ENCODE data around the gene AGBL1.

Gene AGBL1

DNA sequence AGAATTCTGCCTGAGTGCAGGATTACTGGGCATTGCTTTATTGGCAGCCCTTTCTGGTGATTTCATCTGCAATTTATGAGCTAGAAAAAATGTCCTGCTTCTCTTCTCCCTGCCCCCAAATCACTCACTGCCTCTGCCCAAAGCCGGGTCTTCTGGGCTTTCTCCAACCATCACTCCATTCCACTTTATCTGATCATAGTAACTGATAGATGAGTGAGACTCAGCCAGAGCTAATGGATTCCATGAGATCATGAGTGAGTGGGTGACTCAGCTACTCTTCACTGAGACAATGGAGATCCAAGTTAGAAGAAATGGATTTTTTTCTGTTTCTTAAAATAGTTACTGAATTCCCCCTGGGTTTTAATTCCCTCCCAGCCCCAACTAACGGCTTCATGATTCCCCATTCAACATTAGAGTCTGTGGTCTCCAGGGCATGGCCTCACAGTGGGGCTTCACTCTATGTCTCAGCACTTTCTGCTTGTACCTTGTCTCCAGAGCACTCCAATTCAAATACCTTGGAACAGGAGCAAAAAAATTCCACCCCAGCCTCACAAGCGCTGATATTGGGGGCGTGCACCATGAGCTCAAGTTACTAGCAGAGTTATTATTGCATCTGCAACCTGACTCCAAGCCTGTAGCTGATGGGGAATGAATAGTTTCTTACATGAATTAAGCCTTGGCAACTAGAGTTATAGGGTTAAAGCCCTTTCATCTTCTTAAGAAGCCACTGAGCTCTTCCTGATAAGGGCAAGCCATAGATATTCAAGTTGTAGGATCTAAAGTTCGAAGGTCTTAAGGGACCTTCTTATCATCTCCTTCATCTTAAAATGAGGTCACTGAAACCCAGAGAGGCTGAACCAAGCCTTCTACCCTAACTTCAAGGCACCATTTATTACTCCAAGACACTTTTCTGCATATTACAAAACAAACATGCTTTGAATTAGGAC lies 85.9 kb downstream of the AGBL1 start:
- no peak for DNase-seq

- DNase-seq = no peak
Observed at GRCh38 chr15:86167841-86168240, 88.2 kb downstream of the AGBL1 start.

- no peak for DNase-seq
Observed at GRCh38 chr15:86178845-86179244, 99.2 kb downstream of the AGBL1 start.

DNA sequence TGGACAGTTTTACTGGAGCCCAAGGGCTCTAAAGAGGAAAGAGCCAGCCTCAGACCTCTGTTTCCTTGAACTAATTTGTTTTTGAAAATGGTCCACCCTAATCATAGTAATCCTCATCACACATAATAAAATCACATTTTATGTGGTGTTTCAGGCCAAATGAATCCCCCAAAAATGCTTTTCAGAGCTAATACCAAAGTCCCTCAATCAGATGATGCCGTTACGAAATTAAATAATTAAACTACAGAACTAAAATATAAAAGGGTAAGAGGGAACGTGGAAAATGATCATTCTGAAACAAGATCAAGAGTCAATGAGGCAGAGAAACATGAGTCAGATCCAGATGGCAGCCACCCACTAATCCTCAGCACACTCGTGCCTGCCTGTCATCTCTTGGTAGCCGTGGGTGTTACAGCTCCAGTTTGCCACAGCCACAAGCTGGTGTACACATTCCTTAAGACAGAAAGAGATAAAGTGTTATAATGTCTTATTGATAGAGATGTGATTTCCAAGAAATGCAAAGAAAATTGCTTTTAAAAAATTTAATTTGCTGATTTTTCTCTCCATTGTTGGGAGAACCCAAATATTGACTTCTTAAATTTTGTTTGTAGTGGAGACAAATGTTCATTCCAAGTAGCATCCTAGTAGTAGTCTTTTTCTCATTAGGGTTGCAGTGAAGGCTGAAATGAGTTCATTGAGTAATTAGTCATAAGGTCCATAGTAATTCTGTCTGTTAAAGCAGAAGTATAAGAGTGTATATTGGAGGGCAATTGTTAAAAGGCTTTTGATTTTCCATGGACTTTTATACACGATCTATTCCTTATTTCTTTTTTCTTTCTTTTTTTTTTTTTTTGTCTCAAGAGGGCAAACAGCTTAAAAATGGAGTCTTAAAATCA lies 104.2 kb downstream of the AGBL1 start:
- DNase-seq = no peak

GRCh38 chr15:86193716-86194380 lies 114.2 kb downstream of the AGBL1 start:
- no peak for DNase-seq

DNA sequence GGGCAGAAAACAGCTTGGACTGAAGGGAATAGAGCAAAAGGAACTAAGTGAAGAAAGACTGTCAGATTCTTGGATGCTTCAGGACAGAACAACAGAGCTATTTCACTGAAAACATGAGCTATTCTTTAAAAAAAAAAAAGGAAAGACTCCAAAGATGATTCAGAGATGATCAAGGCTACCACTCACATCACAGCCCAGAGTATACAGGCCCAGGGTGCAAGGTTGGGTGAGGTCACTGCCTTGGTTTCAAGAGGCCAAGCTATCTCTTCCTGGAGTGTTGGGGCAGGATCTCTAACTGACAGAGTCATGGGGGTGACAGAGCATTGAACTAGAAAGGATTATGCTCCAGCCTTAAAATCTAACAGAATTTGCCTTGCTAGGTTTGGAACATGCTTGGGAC lies 118.1 kb downstream of the AGBL1 start:
- no peak for DNase-seq

DNA sequence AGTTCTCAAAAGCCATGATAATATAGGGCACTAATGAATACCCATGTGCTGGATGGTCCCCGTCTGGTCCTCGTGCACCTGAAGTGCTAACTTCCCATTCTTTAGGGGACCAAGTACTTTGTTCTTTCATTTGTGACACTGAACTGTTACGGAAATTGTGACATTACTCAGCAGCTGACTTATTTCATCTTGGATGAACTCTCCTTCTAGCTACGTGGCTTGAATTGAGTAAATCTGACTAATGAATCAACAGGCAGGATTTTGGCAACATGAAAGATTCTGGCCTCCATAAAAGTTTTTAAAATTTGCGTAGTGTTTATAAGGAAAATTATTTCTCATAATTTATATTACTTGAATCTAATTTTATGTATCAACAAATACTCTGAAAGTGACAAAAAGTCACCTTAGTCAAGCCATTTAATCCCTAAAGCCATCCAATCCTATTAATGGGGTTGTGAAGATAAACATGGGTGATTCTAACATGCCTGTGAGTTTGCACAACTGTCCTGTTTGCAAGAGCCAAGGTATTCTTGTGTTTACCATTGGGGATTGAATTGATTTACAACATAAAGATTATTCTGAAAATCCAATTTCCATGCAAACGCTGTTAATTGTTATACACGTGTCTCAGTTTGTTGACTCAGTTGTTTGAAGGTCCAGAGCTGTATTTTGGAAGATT lies 119.9 kb downstream of the AGBL1 start:
- DNase-seq = no peak

DNA sequence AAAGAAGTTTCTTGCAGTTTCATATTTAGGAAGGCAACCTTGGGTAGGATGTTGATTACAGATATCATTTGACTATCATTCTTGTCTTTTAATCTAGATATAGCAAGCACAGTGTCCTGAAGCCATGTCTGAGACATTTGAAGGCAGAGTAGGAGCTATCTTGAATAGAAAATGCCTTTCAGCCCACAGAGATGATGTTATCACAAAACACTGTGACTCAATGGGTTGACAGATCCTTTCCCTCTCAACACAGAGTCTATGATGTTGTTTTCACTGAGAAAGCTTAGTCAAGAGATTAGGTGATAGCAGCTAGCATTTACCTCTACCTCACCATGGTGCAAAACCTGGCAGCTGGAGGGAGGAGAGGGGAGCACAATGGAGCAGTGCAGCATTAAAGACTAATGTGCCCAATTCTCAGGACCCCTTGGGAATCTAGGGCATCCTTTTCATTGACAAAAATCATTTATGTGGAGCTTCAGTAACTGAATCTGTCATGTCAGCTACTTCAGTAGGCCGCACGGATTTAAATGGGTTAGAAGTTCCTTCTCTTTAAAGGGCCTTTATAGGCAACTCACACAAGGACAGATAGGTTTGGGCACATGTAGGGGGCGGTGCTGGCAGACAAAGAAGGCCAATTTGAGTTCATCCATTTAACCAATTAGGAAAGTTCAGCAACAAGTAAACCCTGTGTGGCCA lies 121.8 kb downstream of the AGBL1 start:
- no peak for DNase-seq

DNA sequence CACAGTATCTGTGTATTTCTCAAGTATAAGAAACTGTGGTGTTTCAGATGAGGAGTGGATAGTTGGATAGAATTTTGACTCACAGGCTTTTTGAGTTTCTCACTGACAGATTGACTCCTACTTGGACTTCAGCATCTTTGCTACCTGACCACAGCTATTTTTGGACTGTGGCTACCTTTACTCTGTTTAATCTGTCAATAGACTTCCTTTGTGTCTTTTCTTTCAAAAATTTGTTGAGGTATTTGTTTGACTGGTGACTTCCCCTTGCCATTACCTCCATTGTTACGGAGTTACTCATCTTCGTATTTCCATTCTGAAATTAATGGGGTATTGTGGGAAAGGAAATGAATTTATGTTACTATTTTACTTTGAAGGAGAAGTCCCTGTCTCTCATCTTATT lies 123.8 kb downstream of the AGBL1 start:
- no peak for DNase-seq

- DNase-seq = no peak
Observed at GRCh38 chr15:86205096-86205495, 125.4 kb downstream of the AGBL1 start.

DNA sequence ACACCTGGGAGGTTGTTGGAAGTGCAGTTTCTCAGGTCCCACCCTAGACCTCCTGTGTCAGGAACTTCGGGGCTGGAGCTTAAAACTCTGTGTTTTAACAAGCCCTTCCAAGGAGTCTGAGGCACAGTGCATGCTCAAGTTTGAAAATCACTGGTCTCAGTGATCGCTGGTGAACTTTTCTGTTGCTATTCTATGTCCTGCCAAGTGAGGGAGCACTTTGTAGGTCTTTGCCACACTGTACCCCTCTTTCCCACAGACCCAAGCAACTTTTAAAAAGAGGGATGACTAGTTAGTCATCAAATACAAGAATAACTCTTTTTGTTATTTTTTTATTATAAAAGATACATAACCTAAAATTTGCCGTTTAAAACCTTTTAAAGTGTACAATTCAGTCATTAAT lies 133.7 kb downstream of the AGBL1 start:
- DNase-seq = no peak

GRCh38 chr15:86213888-86214287 lies 134.2 kb downstream of the AGBL1 start:
- DNase-seq = no peak

GRCh38 chr15:86221119-86221518 lies 141.4 kb downstream of the AGBL1 start:
- DNase-seq = no peak

DNA sequence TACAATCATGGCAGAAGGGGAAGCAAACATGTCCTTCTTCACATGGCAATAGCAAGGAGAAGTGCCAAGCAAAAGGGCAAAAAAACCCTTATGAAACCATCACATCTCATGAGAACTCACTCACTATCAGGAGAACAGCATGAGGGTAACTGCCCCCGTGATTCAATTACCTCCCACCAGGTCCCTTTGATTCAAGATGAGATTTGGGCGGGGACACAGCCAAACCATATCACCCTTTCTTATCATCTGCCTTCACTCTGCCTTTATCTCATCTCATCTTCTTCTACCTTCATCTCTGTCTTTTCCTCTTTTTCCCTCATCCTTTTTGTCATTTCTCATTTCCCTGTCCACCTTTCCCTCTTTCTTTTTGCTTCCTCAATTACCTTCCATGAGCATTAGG lies 149.6 kb downstream of the AGBL1 start:
- DNase-seq = no peak

DNA sequence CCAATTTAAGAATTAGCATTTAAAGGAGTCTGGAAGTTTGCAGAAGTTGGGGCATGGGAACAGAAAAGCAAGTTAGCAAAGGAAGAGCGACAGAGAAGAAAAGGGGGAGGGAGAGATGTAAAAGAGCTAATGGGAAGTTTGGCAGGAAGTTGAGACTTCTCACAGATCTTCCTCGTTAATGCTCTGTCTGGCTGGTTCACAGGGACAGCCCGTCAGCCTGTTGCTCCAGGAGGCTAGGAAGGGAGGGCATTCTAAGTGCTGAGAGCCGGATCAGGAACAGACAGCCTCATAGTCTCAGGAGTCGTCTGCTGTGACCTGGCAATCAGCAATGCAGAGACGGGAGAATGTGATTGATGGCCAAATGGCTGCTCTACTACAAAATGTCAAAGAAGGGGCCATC lies 150.3 kb downstream of the AGBL1 start:
- no peak for DNase-seq

DNA sequence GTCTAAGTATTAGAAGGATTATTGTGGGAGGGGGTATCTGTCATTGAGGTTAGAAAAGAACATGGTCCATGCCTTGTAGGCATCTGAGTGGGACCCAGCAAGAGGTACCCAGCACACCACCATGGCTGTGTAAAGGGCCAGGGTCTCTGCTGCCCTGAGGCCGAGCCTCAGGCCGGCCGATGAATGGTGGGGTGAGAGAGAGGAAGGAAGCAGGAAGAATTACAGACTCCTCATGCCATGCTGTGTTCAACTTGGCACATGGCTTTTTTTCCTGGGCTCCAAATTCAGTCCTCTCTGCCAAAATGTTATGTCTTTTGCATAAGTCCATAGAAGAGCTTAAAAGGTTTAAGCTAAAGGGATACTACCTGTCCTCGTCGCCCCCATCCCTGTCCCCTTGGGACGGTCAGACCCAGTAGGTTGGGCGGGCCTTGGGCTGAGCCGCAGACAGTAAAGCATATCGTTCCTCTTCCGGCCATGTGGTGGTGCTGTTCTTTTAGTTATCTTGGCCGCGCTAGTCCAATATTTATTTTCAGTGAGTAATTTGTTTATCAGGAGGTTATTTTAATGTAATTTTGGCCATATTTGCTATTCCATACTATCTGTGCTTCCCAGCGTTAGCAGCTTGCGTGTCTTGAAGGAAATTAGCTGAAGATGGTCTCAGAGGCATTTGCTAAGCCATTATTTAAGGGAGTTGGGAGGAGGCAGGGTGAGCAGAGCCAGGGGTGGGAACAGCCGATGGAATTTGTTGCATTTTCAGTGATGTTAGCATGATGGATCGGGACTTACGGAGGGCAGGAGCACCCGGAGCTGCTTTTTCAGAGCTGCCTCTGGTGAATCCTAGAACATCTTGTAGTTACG lies 152.4 kb downstream of the AGBL1 start:
- DNase-seq = peak; percentile 79

DNA sequence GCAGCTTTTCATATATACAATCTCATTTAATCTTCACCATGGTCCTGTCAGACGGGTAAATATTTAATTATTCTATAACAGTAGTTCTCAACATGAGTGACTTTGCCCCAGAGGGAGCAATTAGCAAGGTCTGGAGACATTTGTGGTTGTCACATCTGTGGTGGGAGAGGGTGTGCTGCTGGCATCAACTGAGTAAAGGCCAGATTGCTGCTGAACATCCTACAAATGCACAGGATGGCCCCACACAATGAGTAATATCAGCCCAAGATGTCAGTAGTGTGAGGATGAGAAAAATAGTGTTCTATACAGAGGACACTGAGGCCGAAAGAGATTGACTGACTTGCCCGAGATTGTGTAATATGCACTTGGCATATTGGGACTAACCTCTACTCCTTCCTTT lies 156.0 kb downstream of the AGBL1 start:
- DNase-seq = no peak

DNA sequence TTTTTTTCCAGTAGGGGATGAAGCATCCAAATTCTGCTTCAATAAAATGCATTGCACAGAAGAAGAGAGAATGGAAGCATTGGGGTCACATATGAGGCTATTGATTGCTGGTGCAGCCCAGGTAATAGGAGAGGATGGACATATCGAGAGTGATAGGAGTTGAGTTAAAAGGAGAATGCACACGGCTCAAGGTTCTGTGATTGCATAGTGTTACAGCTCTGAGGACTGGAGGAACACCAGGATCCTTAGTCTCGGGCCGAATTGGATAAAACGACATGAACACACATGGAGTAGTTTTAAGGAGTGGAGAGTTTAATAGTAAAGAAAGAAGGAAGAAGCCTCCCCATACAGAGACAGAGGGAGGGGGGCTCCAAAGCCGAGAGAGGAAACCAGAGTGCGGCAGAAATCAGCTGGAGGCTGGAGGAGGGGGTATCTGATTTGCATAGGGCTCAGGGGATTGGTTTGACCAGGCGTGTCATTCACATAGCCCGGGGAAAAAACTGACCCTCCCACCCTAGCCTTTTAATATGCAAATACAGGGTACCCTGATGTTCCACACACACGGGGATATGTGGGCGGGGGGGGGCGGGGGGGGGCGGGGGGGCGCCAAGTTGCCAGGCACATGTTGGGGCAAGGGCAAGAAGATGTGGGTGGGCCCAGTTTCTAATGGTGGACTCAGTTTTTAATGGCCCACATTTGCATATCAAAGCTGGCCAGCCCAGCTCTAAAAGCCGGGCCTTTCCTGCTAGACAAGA lies 156.9 kb downstream of the AGBL1 start:
- peak; percentile 44 for DNase-seq

DNA sequence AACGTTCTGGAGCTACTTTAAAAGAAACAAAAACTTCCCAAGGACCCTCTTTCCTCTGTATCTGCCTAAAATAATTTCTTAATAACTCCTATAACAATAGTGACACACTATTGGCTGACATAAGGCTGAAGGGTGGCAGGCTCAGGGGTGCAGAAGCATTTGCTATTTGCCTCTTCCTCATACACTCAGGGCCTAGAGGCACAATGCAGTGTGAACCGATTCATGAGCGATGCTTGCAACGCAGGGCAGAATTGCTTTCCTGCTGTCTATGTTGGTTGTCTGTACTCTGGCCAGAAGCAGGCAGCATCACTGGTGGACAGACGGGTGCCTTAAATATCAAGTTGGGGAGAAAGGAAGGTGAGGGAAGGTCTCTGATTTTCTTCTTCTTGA lies 157.4 kb downstream of the AGBL1 start:
- peak; percentile 33 for DNase-seq

DNA sequence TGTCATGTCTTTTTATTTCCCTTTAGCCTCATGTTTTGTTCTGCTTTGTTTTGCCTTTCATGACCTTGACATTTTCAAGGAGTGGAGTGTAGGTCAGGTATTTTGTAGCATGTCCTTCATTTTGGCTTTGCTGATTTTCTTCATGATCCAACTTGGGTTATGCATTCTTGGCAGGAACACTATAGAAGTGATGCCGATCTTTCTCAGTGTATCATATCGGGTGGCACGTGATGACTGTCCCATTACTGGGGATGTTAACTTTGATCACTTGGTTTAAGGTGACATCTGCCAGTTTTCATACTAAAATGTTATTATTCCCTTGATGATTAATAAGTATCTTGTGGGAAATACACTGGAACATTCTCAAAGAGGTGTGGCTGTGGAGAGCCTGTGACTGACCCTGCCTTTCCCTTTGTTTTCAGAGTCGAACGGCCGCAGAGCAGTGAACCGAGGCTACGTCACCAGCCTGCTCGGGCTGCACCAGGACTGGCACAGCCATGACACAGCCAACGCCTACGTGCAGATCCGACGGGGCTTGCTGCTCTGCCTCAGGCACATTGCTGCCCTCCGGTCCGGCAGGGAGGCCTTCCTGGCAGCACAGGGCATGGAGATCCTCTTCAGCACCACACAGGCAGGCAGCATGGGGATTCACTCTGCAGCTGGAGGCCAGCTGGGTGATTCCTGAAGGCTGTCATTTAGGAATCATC lies 167.7 kb downstream of the AGBL1 start:
- no peak for DNase-seq
